Bronchial epithelial cell (primary cell): Measurements from ENCODE around the gene IRAK3. TPM values are rescaled to one million over a fixed set of nuclear protein-coding genes. Genes with fewer than 3 reads are reported as not detected.

Source experiments
- DNase-seq: peaks from one replicate; pipeline ENCODE4 v3.0.0-alpha.2; 2010; ENCODE audit warnings: low read depth
- FAIRE-seq: peaks from 2 replicates; lab custom pipeline; 2011; peaks lifted over from hg19 to GRCh38; lab: Jason Lieb, UNC
- H3K27me3 ChIP-seq: 2 replicates; pipeline ENCODE4 v1.5.1; 2011; ENCODE audit warnings: low read length; ENCODE audit not compliant: control insufficient read depth, insufficient read depth
- H3K36me3 ChIP-seq: 2 replicates; pipeline ENCODE4 v1.5.1; 2011; ENCODE audit warnings: low read length; ENCODE audit not compliant: control insufficient read depth, insufficient read depth
- H3K4me3 ChIP-seq: 2 replicates; pipeline ENCODE4 v1.5.1; 2011; ENCODE audit warnings: mild to moderate bottlenecking, low read depth, low read length, control low read depth
- total RNA-seq: library from RNA; depleted of rRNA; stranded (reverse); fragments of >200 nt; gene quantifications from 2 replicates; pipeline ENCODE4 v1.2.1, GENCODE V29; 2014
- TF ChIP-seq, protein P1 (sequence below): IDR thresholded peaks from 2 replicates; pipeline ENCODE4 v1.5.1; 2011; ENCODE audit warnings: mild to moderate bottlenecking, moderate library complexity, low read length, control low read depth, inconsistent platforms; ENCODE audit not compliant: insufficient read depth, severe bottlenecking

The IRAK3 gene
- total RNA-seq, 1 donor from 2014 or later, result 1.6 TPM

DNA sequence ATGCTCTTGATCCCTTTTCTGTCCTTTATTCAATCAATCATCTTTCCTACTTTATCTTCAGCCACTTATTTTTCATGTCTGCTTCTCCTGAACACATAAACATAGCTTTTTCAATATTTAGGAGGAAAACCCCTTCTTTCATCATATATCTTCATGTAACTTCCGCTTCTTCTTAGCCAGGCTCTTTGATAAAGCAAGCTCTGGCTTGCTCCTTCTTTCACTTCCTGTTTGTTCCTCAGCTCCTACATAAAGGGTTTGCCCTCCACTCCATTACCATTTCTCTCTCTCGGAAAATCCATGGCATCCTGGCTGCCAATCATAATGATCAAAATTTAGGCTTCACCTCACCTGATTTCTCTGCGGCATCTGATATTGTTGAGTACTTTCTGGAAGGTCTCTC, 79.5 kb downstream of the IRAK3 start:
- no peaks in the 10 kb centered on the region for H3K27me3 ChIP-seq
- TF ChIP-seq, protein P1, sequence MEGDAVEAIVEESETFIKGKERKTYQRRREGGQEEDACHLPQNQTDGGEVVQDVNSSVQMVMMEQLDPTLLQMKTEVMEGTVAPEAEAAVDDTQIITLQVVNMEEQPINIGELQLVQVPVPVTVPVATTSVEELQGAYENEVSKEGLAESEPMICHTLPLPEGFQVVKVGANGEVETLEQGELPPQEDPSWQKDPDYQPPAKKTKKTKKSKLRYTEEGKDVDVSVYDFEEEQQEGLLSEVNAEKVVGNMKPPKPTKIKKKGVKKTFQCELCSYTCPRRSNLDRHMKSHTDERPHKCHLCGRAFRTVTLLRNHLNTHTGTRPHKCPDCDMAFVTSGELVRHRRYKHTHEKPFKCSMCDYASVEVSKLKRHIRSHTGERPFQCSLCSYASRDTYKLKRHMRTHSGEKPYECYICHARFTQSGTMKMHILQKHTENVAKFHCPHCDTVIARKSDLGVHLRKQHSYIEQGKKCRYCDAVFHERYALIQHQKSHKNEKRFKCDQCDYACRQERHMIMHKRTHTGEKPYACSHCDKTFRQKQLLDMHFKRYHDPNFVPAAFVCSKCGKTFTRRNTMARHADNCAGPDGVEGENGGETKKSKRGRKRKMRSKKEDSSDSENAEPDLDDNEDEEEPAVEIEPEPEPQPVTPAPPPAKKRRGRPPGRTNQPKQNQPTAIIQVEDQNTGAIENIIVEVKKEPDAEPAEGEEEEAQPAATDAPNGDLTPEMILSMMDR, result no peak
- peak; percentile 69 for DNase-seq
- H3K36me3 ChIP-seq, result no peaks in the 10 kb centered on the region
- FAIRE-seq, result no peak
- H3K4me3 ChIP-seq, result no peak overlapping the region

DNA sequence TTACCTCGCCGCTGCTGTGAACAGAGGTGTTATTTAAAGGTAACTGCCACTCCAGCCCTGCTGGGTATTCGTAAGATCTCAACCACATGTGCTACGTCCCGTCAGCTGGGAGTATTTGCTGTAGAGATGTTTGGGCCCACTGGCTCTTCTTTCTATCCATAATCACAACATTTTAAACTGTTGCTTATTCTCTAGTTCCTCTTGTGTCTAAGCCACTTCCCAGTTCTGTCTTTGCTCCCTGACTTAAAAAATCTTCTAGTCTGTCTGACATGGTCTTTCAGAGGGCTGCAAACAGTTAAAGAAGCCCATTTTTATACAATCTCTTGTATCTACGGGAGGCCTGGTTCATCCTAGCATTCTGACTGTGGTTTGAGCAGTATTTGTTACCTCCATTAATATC, 80.1 kb downstream of the IRAK3 start:
- DNase-seq (no peak), FAIRE-seq (no peak)
- Histone ChIP-seq H3K27me3 (no peaks in the 10 kb centered on the region), H3K36me3 (no peaks in the 10 kb centered on the region), H3K4me3 (no peak overlapping the region)
- TF ChIP-seq, protein P1, result no peak

DNA sequence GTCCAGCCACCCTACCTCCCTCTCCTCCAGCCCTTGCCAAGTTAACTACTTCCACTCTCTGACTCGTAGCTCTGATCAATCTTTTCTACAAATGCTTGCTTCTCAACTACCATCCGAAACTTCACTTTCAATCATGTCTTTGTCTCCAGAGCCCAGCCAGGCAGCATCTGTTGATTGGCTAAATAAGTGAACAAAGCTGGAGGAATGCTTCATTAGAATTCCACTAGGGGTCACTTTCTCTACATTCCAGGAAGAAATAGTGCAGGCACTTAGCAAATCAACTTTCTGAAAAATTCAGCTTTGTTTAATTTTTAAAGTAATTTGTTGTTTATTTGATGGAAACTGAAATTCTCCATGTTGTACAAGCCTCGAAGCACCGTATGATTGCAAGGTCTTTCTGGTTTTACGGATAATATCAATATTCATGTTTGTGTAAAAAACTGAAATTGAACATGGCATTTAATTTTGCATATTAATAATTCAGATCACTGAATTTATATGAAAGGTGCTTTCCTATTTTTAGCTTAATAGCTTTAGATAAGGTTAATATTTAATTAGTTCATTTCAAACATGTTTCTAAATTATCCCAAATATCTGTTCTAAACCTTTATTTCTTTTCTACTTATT, 80.9 kb downstream of the IRAK3 start:
- TF ChIP-seq, protein P1, result peak; percentile 55
- no peaks in the 10 kb centered on the region for H3K27me3 ChIP-seq
- H3K4me3 ChIP-seq, result no peak overlapping the region
- H3K36me3 ChIP-seq, result no peaks in the 10 kb centered on the region
- DNase-seq (peak; percentile 58), FAIRE-seq (no peak)

DNA sequence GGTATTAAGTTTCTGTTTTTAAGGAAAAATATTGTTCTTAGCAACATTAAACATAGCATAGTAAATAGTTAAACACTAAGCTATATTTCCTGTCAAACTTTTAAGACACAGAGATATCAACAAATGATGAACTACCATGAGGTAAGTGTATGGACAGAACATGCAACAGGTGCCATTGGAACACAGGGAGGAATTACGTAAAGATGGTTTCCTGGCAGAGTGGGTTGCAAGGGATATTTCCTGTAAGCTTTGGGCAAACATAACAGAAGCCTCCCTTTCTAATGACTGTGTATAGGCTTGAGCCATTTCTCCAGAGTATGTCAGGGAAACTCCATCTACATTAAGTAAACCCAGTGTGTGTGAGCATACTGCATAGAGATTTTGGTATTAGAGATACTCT, 81.6 kb downstream of the IRAK3 start:
- H3K27me3 ChIP-seq, result no peaks in the 10 kb centered on the region
- H3K36me3 ChIP-seq, result no peaks in the 10 kb centered on the region
- FAIRE-seq, result no peak
- TF ChIP-seq, protein P1, result no peak
- no peak for DNase-seq
- H3K4me3 ChIP-seq, result no peak overlapping the region

DNA sequence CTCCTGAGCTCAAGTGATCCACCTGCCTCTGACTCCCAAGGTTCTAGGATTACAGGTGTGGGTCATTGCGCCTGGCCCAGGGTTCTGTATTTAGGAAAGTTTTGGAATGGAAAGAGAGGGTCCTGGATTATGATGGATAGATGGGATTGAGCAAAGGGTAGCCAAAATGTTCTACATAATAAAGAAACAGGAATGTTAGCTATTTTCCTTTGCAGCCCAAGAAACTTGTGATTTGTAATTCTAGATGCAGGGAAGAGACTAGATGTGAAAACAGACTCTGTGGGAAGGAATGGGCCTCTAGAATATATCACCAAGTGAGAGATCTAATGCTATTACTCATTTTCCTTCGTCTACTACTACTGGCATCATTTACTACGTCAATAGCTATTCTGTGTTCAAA, 83.6 kb downstream of the IRAK3 start:
- Histone ChIP-seq H3K27me3 (no peaks in the 10 kb centered on the region), H3K4me3 (no peak overlapping the region), H3K36me3 (no peaks in the 10 kb centered on the region)
- no peak for DNase-seq
- no peak for FAIRE-seq
- TF ChIP-seq, protein P1, result no peak

DNA sequence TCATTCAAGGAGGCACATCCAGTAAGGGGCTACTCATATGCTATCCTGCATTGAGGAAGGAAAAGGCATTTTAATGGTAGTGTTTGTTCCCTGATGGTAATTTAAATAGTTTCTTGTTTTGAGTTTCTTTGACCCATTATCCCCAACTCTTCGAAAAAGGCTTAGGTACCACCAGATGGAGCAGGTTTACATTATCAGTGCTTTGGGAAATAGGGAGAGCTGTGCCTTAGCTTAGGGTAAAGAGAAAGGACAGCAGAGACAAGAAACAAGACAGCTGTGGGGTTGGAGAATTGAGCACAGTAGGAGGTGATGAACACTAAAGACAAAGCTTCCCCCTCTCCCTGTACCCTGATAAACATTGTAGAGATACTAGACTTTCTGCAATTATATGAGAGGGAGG, 84.1 kb downstream of the IRAK3 start:
- FAIRE-seq, result no peak
- Histone ChIP-seq H3K36me3 (no peaks in the 10 kb centered on the region), H3K27me3 (no peaks in the 10 kb centered on the region), H3K4me3 (no peak overlapping the region)
- no peak for DNase-seq
- TF ChIP-seq, protein P1, result no peak
